OCI-LY1 (cell line): ENCODE measurements around the gene FSTL5.

Experiments
- H2AFZ ChIP-seq: fragments of 200-600 bp; sonication (generic), shearing (Covaris generic); 2 replicates; pipeline ENCODE4 v1.6.0; 2014; ENCODE audit warnings: antibody characterized with exemption, mild to moderate bottlenecking, low read length
- H3F3A ChIP-seq: fragments of 200-600 bp; sonication (generic), shearing (Covaris generic); 2 replicates; pipeline ENCODE4 v1.6.0; 2014; ENCODE audit warnings: mild to moderate bottlenecking, antibody characterized with exemption, low read length, moderate library complexity; ENCODE audit not compliant: insufficient read depth
- H3K27ac ChIP-seq: fragments of 200-600 bp; sonication (generic); 2 replicates; pipeline ENCODE4 v1.5.1; 2014; ENCODE audit warnings: low read length, mixed run types, mild to moderate bottlenecking, low read depth; ENCODE audit not compliant: poor library complexity, severe bottlenecking
- H3K27me3 ChIP-seq: fragments of 200-600 bp; sonication (generic); 2 replicates; pipeline ENCODE4 v1.6.0; 2014; ENCODE audit warnings: antibody characterized with exemption, mild to moderate bottlenecking, low read length, moderate library complexity; ENCODE audit not compliant: insufficient read depth
- H3K36me3 ChIP-seq: fragments of 200-600 bp; sonication (generic); 2 replicates; pipeline ENCODE4 v1.6.1; 2014; ENCODE audit warnings: mild to moderate bottlenecking, antibody characterized with exemption, low read length, moderate library complexity, mixed read lengths; ENCODE audit not compliant: insufficient read depth
- H3K4me1 ChIP-seq: fragments of 200-600 bp; sonication (generic); 2 replicates; pipeline ENCODE4 v1.5.1; 2014; ENCODE audit warnings: mild to moderate bottlenecking, low read length, moderate library complexity; ENCODE audit not compliant: insufficient read depth, severe bottlenecking
- H3K4me2 ChIP-seq: fragments of 200-600 bp; sonication (generic), shearing (Covaris generic); 2 replicates; pipeline ENCODE4 v1.6.1; 2014; ENCODE audit warnings: low read length
- H3K4me3 ChIP-seq: fragments of 200-600 bp; sonication (generic); 2 replicates; pipeline ENCODE4 v1.5.1; 2014; ENCODE audit warnings: low read length, low read depth, mild to moderate bottlenecking, mixed read lengths; ENCODE audit not compliant: poor library complexity, severe bottlenecking
- H3K79me2 ChIP-seq: fragments of 200-600 bp; shearing (Covaris generic); 2 replicates; pipeline ENCODE4 v1.6.1; 2016; ENCODE audit warnings: mixed run types, low read length, mixed read lengths; ENCODE audit not compliant: insufficient read depth
- H3K9ac ChIP-seq: fragments of 200-600 bp; sonication (generic), shearing (Covaris generic); 2 replicates; pipeline ENCODE4 v1.6.1; 2014; ENCODE audit warnings: mild to moderate bottlenecking, low read length, mixed read lengths
- H3K9me2 ChIP-seq: fragments of 200-600 bp; sonication (generic), shearing (Covaris generic); 2 replicates; pipeline ENCODE4 v1.6.1; 2014; ENCODE audit warnings: low read depth, mild to moderate bottlenecking, low read length, mixed read lengths
- H3K9me3 ChIP-seq: fragments of 200-600 bp; shearing (Covaris generic); 2 replicates; pipeline ENCODE4 v1.6.1; 2014; ENCODE audit warnings: low read length, mixed read lengths
- H4K20me1 ChIP-seq: fragments of 200-600 bp; sonication (generic), shearing (Covaris generic); 2 replicates; pipeline ENCODE4 v1.6.0; 2016; ENCODE audit warnings: mild to moderate bottlenecking, low read length; ENCODE audit not compliant: insufficient read depth
- CTCF ChIP-seq: fragments of 200-600 bp; sonication (generic), shearing (Covaris generic); IDR thresholded peaks from 2 replicates; pipeline ENCODE4 v1.5.1; 2017; ENCODE audit warnings: mild to moderate bottlenecking, antibody characterized with exemption, low read length, moderate library complexity, mixed read lengths
- EZH2 ChIP-seq: fragments of 200-600 bp; sonication (generic), shearing (Covaris generic); IDR thresholded peaks from 2 replicates; pipeline ENCODE4 v1.8.0; 2017; ENCODE audit warnings: borderline replicate concordance, mixed run types, mild to moderate bottlenecking, antibody characterized with exemption, low read length, moderate library complexity, mixed read lengths

Gene FSTL5

GRCh38 chr4:161813889-161814288, 349.9 kb downstream of the FSTL5 start:
- Histone ChIP-seq H3K9me2 (no peaks in the 10 kb centered on the region), H3K9ac (no peak overlapping the region), H3K27me3 (no peaks in the 10 kb centered on the region), H3K79me2 (no peaks in the 10 kb centered on the region), H3K4me2 (no peak overlapping the region), H3F3A (no peaks in the 10 kb centered on the region), H2AFZ (no peak overlapping the region), H3K4me1 (no peaks in the 10 kb centered on the region), H3K9me3 (no peaks in the 10 kb centered on the region), H4K20me1 (no peaks in the 10 kb centered on the region), H3K27ac (no peak overlapping the region), H3K36me3 (no peaks in the 10 kb centered on the region), H3K4me3 (no peak overlapping the region)
- TF ChIP-seq EZH2 (no peak), CTCF (no peak)

- Histone ChIP-seq H3K79me2 (no peaks in the 10 kb centered on the region), H3K4me1 (no peaks in the 10 kb centered on the region), H3K4me2 (no peak overlapping the region), H3K9ac (no peak overlapping the region), H3K9me3 (no peaks in the 10 kb centered on the region), H4K20me1 (no peaks in the 10 kb centered on the region), H3K36me3 (no peaks in the 10 kb centered on the region), H3F3A (no peaks in the 10 kb centered on the region), H3K27ac (no peak overlapping the region), H3K4me3 (no peak overlapping the region), H2AFZ (no peak overlapping the region), H3K27me3 (no peaks in the 10 kb centered on the region), H3K9me2 (no peaks in the 10 kb centered on the region)
- no peak for TF ChIP-seq CTCF
- TF ChIP-seq EZH2, result no peak
These were observed 350.4 kb downstream of the FSTL5 start for GRCh38 chr4:161813389-161813788.

- no peak overlapping the region for H2AFZ ChIP-seq
- no peaks in the 10 kb centered on the region for H3F3A ChIP-seq
- H3K4me3 ChIP-seq, result no peak overlapping the region
- no peaks in the 10 kb centered on the region for H3K9me3 ChIP-seq
- H4K20me1 ChIP-seq, result no peaks in the 10 kb centered on the region
- no peak overlapping the region for H3K27ac ChIP-seq
- no peaks in the 10 kb centered on the region for H3K9me2 ChIP-seq
- H3K79me2 ChIP-seq, result no peaks in the 10 kb centered on the region
- H3K4me1 ChIP-seq, result no peaks in the 10 kb centered on the region
- no peaks in the 10 kb centered on the region for H3K27me3 ChIP-seq
- no peak for TF ChIP-seq EZH2
- no peak for TF ChIP-seq CTCF
- no peak overlapping the region for H3K9ac ChIP-seq
- H3K36me3 ChIP-seq, result no peaks in the 10 kb centered on the region
- H3K4me2 ChIP-seq, result no peak overlapping the region
These were observed 360.6 kb downstream of the FSTL5 start for GRCh38 chr4:161803171-161803570.
